CD14-positive monocyte (primary cell): ENCODE data around the gene TUBB8B. TPM values are rescaled to one million over a fixed set of nuclear protein-coding genes. Genes with fewer than 3 reads are reported as not detected.
"Not testable (repeated sequence)": the region's sequence is repeated elsewhere in the genome, so short reads cannot be mapped to it uniquely, and the experiment has no call there.

Source experiments
- DNase-seq, 3 donors: peaks; one replicate each; pipeline ENCODE4 v3.0.0-alpha.2; 2011 to 2022
- H2AFZ ChIP-seq: 2 replicates; pipeline ENCODE4 v1.6.0; 2012; ENCODE audit warnings: mild to moderate bottlenecking, low read depth, low read length, inconsistent platforms; ENCODE audit not compliant: insufficient read depth, poor library complexity, severe bottlenecking
- H3K27ac ChIP-seq, 2 donors: 1 replicate in 1 of 2; 2 replicates in 1 of 2; pipeline ENCODE4 v1.5.1; 2012 to 2013; ENCODE audit warnings: low read length in 2 of 2, control low read depth in 1 of 2, inconsistent platforms in 1 of 2, low read depth in 1 of 2, mild to moderate bottlenecking in 1 of 2
- H3K27me3 ChIP-seq, 2 donors: one replicate each; pipeline versions ENCODE4 v1.6.0 to v1.6.1; 2011 to 2013; ENCODE audit warnings: low read length in 2 of 2; ENCODE audit not compliant: control insufficient read depth in 2 of 2, insufficient read depth in 2 of 2
- H3K36me3 ChIP-seq, 2 donors: replicated peaks in 1 of 2; 1 replicate in 1 of 2; 2 replicates in 1 of 2; pipeline versions ENCODE4 v1.5.1 to v1.6.1; 2012 to 2013; ENCODE audit warnings: low read length in 2 of 2, control low read depth in 1 of 2, inconsistent platforms in 1 of 2, mild to moderate bottlenecking in 1 of 2; ENCODE audit not compliant: insufficient read depth in 2 of 2, control insufficient read depth in 1 of 2
- H3K4me1 ChIP-seq, 2 donors: 1 replicate in 1 of 2; 2 replicates in 1 of 2; pipeline versions ENCODE4 v1.5.1 to v1.6.1; 2012 to 2013; ENCODE audit warnings: low read length in 2 of 2, control low read depth in 1 of 2, inconsistent platforms in 1 of 2, mild to moderate bottlenecking in 1 of 2, moderate library complexity in 1 of 2; ENCODE audit not compliant: insufficient read depth in 2 of 2, control insufficient read depth in 1 of 2
- H3K4me2 ChIP-seq: replicated peaks from 2 replicates; pipeline ENCODE3; 2012; ENCODE audit warnings: low read length, moderate library complexity, mild to moderate bottlenecking; ENCODE audit not compliant: poor library complexity, severe bottlenecking; ENCODE audit errors: extremely low read depth
- H3K4me3 ChIP-seq, 3 experiments: fragments of 200-600 bp in 1 of 3; sonication (generic) in 1 of 3; replicated peaks in 1 of 3; 1 replicate in 2 of 3; 2 replicates in 1 of 3; pipeline ENCODE4 v1.5.1; 2011 to 2013; ENCODE audit warnings: low read length in 3 of 3, mild to moderate bottlenecking in 3 of 3, control low read depth in 2 of 3, low read depth in 2 of 3, inconsistent platforms in 1 of 3, moderate library complexity in 1 of 3
- H3K79me2 ChIP-seq: 2 replicates; pipeline ENCODE4 v1.6.0; 2012; ENCODE audit warnings: mild to moderate bottlenecking, control low read depth, inconsistent platforms, low read length, moderate library complexity; ENCODE audit not compliant: insufficient read depth
- H3K9ac ChIP-seq: 2 replicates; pipeline ENCODE4 v1.6.0; 2017; ENCODE audit warnings: low read length, mild to moderate bottlenecking; ENCODE audit not compliant: insufficient read depth, poor library complexity, severe bottlenecking
- H3K9me3 ChIP-seq, 2 donors: replicated peaks in 1 of 2; 1 replicate in 1 of 2; 2 replicates in 1 of 2; pipeline versions ENCODE4 v1.5.1 to v1.6.1; 2012 to 2013; ENCODE audit warnings: low read length in 2 of 2, control low read depth in 1 of 2; ENCODE audit not compliant: control insufficient read depth in 1 of 2, insufficient read depth in 1 of 2
- H4K20me1 ChIP-seq: 2 replicates; pipeline ENCODE4 v1.6.0; 2012; ENCODE audit warnings: mild to moderate bottlenecking, low read length, control low read depth, moderate library complexity; ENCODE audit not compliant: insufficient read depth
- H3K27ac Mint-ChIP-seq, 7 donors: one replicate each; pipeline ENCODE4 v1.8.0; 2020; ENCODE audit warnings: mild to moderate bottlenecking in 7 of 7, mixed read lengths in 7 of 7, moderate library complexity in 6 of 7, inconsistent platforms in 2 of 7
- H3K27me3 Mint-ChIP-seq, 3 donors: one replicate each; pipeline ENCODE4 v1.8.0; 2021 to 2022; ENCODE audit warnings: low read depth in 3 of 3, mild to moderate bottlenecking in 3 of 3, mixed read lengths in 3 of 3, moderate library complexity in 3 of 3, inconsistent platforms in 1 of 3
- H3K36me3 Mint-ChIP-seq, 2 donors: one replicate each; pipeline ENCODE4 v1.8.0; 2020; ENCODE audit warnings: mixed read lengths in 2 of 2, inconsistent platforms in 1 of 2, mild to moderate bottlenecking in 1 of 2
- H3K4me1 Mint-ChIP-seq: one replicate; pipeline ENCODE4 v1.8.0; 2020; ENCODE audit warnings: mild to moderate bottlenecking, mixed read lengths
- H3K4me3 Mint-ChIP-seq, 2 donors: one replicate each; pipeline ENCODE4 v1.8.0; 2020; ENCODE audit warnings: mild to moderate bottlenecking in 2 of 2, mixed read lengths in 2 of 2, moderate library complexity in 1 of 2
- H3K9me3 Mint-ChIP-seq, 7 donors: one replicate each; pipeline ENCODE4 v1.8.0; 2020 to 2022; ENCODE audit warnings: mixed read lengths in 7 of 7, mild to moderate bottlenecking in 6 of 7, moderate library complexity in 6 of 7, inconsistent platforms in 2 of 7
- intact Hi-C, 2 donors: fragments of 100-400 bp; cut with micrococcal nuclease; formaldehyde crosslinking; loops; one replicate each; pipeline versions ENCODE4 v1.15.0 to v1.15.1; 2023
- polyA plus RNA-seq, 3 donors: library from polyadenylated mRNA; depleted of rRNA in 1 of 3; unstranded in 2 of 3; stranded (reverse) in 1 of 3; fragments of 300-500 nt in 2 of 3; fragments of >200 nt in 1 of 3; fragmentation: Illumina TruSeq in 2 of 3; gene quantifications; 1 replicate in 2 of 3; 2 replicates in 1 of 3; pipeline ENCODE4 v1.2.3, GENCODE V29; 2012 to 2021
- small RNA-seq: library from RNA; depleted of rRNA; stranded (forward); fragments of <200 nt; gene quantifications from one replicate; pipeline ENCODE3, GENCODE V24; 2012; ENCODE audit warnings: low read depth; ENCODE audit not compliant: insufficient read length

The TUBB8B gene
- polyA plus RNA-seq, 3 donors: 0.42 TPM; not detected in 2

GRCh38 chr18:9937-10336 is 39.5 kb downstream of the TUBB8B start:
- H3K4me3 Mint-ChIP-seq, H3K9me3 ChIP-seq, H3K79me2 ChIP-seq, H3K27ac ChIP-seq, H3K4me2 ChIP-seq, H3K9me3 Mint-ChIP-seq, H3K27ac Mint-ChIP-seq, intact Hi-C loops, H3K9ac ChIP-seq, H3K4me1 ChIP-seq, H4K20me1 ChIP-seq, H3K4me3 ChIP-seq, H3K36me3 Mint-ChIP-seq, H3K4me1 Mint-ChIP-seq, H3K27me3 Mint-ChIP-seq, H3K27me3 ChIP-seq, H2AFZ ChIP-seq, H3K36me3 ChIP-seq: not testable (repeated sequence)
- peak in 1 of 3 donors; percentile 0 for DNase-seq

Small RNA genes within 50 kb of the gene (small RNA-seq; reads per million reads assigned to genes)
- gene AP001005.2: not detected

Other genes starting within 250 kb of the TUBB8B start
- gene USP14, start 108.9 kb upstream of the TUBB8B start, polyA plus RNA-seq: 10 to 100 TPM in 2 of 3 donors, 1 to 10 TPM in 1; 8.1 to 22.4 (median 17.5) TPM
- 10 to 100 TPM in 1 of 3 donors, 1 to 10 TPM in 2; 7.8 to 18.3 (median 8.9) TPM for gene THOC1, start 218.4 kb upstream of the TUBB8B start, polyA plus RNA-seq